ENCODE measurements around the gene THBS1.

DNA sequence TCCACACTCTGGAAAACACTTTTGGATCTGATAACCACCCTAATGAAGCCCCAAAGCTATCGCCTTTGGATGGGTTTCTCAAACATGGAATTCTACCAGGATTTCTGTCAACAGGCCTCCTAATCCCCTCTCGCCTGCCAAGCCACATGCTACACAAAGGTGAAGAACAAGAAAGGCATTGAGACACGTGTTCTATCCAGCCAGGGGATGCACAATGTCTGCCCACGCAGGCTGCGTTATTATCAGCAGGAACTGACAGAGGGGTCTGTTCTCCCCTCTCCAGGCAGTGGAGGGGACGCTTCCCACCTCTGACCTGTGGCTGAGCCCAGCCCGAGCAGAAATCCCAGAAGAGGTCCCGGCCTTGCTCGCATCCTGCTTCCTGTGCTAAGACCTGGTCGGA is 45.4 kb upstream of the THBS1 start:
- TF ChIP-seq, protein P1, sequence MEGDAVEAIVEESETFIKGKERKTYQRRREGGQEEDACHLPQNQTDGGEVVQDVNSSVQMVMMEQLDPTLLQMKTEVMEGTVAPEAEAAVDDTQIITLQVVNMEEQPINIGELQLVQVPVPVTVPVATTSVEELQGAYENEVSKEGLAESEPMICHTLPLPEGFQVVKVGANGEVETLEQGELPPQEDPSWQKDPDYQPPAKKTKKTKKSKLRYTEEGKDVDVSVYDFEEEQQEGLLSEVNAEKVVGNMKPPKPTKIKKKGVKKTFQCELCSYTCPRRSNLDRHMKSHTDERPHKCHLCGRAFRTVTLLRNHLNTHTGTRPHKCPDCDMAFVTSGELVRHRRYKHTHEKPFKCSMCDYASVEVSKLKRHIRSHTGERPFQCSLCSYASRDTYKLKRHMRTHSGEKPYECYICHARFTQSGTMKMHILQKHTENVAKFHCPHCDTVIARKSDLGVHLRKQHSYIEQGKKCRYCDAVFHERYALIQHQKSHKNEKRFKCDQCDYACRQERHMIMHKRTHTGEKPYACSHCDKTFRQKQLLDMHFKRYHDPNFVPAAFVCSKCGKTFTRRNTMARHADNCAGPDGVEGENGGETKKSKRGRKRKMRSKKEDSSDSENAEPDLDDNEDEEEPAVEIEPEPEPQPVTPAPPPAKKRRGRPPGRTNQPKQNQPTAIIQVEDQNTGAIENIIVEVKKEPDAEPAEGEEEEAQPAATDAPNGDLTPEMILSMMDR (IDR thresholded peaks at IDR 0.05), result no peak
- TF ChIP-seq EZH2 (IDR thresholded peaks at IDR 0.05; ENCODE audit: borderline replicate concordance, insufficient read depth, low read depth, low read length, poor library complexity, severe bottlenecking), result no peak
